Endothelial cell of umbilical vein (primary cell): ENCODE data around the gene MED15. TPM values are rescaled to one million over a fixed set of nuclear protein-coding genes. Genes with fewer than 3 reads are reported as not detected.

Source experiments
- BruUV-seq: library from RNA; stranded (reverse); fragments of 400-500 nt; replicated peaks from 2 replicates; lab custom pipeline; 2021; lab: Mats Ljungman, UMichigan
- CTCF ChIA-PET: fragments of 300-600, 350-600 bp; sonication (Branson Sonifier 250); formaldehyde crosslinking; loops from one replicate; lab custom pipeline; 2021; ENCODE audit warnings: antibody characterized with exemption, inconsistent platforms; lab: Charles Lee
- POLR2A ChIA-PET: fragments of 300-600, 350-600 bp; sonication (Branson Sonifier 250); formaldehyde crosslinking; loops from one replicate; lab custom pipeline; 2021; ENCODE audit warnings: antibody characterized with exemption, inconsistent platforms; lab: Charles Lee
- DNase-seq: peaks from one replicate; pipeline ENCODE4 v3.0.0-alpha.2; 2011; ENCODE audit warnings: low read depth, low spot score
- FAIRE-seq: peaks from 2 replicates; lab custom pipeline; 2011; peaks lifted over from hg19 to GRCh38; lab: Jason Lieb, UNC
- H2AFZ ChIP-seq: 2 replicates; pipeline ENCODE4 v1.6.0; 2012; ENCODE audit warnings: low read depth, low read length, control low read depth, inconsistent platforms
- H3K27ac ChIP-seq: 2 replicates; pipeline ENCODE4 v1.5.1; 2011; ENCODE audit warnings: low read depth, mild to moderate bottlenecking, control low read depth, low read length, moderate library complexity; ENCODE audit not compliant: insufficient read depth
- H3K27me3 ChIP-seq, 2 experiments: 2 replicates each; pipeline versions ENCODE4 v1.6.0 to v1.6.1; 2011; ENCODE audit warnings: low read length in 2 of 2, mixed read lengths in 1 of 2; ENCODE audit not compliant: control insufficient read depth in 2 of 2, insufficient read depth in 2 of 2
- H3K36me3 ChIP-seq, 2 experiments: 2 replicates in 1 of 2; 3 replicates in 1 of 2; pipeline ENCODE4 v1.5.1; 2011; ENCODE audit warnings: low read length in 2 of 2, mild to moderate bottlenecking in 1 of 2, moderate library complexity in 1 of 2; ENCODE audit not compliant: control insufficient read depth in 2 of 2, insufficient read depth in 2 of 2; ENCODE audit errors: extremely low read depth in 1 of 2
- H3K4me1 ChIP-seq: 3 replicates; pipeline ENCODE4 v1.5.1; 2011; ENCODE audit warnings: mild to moderate bottlenecking, low read length; ENCODE audit not compliant: control insufficient read depth, insufficient read depth; ENCODE audit errors: extremely low read depth
- H3K4me2 ChIP-seq: 2 replicates; pipeline ENCODE4 v1.6.1; 2011; ENCODE audit warnings: low read length, control low read depth, mixed read lengths; ENCODE audit not compliant: insufficient read depth
- H3K4me3 ChIP-seq, 3 experiments: fragments of 200-600 bp in 1 of 3; sonication (generic), shearing (Covaris generic) in 1 of 3; replicated peaks in 1 of 3; 2 replicates each; pipeline ENCODE4 v1.5.1; 2011 to 2016; ENCODE audit warnings: control low read depth in 3 of 3, low read length in 3 of 3, mild to moderate bottlenecking in 2 of 3, inconsistent platforms in 1 of 3, low read depth in 1 of 3, moderate library complexity in 1 of 3; ENCODE audit not compliant: insufficient read depth in 1 of 3
- H3K79me2 ChIP-seq: 2 replicates; pipeline ENCODE4 v1.6.0; 2012; ENCODE audit warnings: low read length, inconsistent platforms; ENCODE audit not compliant: control insufficient read depth, insufficient read depth
- H3K9ac ChIP-seq: replicated peaks from 2 replicates; pipeline ENCODE3; 2011; ENCODE audit warnings: low read length, control low read depth; ENCODE audit not compliant: insufficient read depth; ENCODE audit errors: extremely low read depth
- H3K9me1 ChIP-seq: replicated peaks from 3 replicates; pipeline ENCODE4 v1.6.0; 2011; ENCODE audit warnings: mild to moderate bottlenecking, low read length; ENCODE audit not compliant: control insufficient read depth, insufficient read depth; ENCODE audit errors: extremely low read depth
- H3K9me3 ChIP-seq: replicated peaks from 2 replicates; pipeline ENCODE4 v1.5.1; 2012; ENCODE audit warnings: low read length, inconsistent platforms; ENCODE audit not compliant: control insufficient read depth, insufficient read depth
- H4K20me1 ChIP-seq: replicated peaks from 2 replicates; pipeline ENCODE3; 2011; ENCODE audit warnings: mild to moderate bottlenecking, low read length; ENCODE audit not compliant: control insufficient read depth, insufficient read depth; ENCODE audit errors: extremely low read depth
- EZH2 ChIP-seq: IDR thresholded peaks from 2 replicates; pipeline ENCODE4 v1.6.1; 2012; ENCODE audit warnings: borderline replicate concordance, low read depth, mild to moderate bottlenecking, moderate library complexity, low read length, inconsistent platforms; ENCODE audit not compliant: severe bottlenecking
- FOS ChIP-seq: IDR thresholded peaks from 2 replicates; pipeline ENCODE4 v1.6.1; 2011; ENCODE audit warnings: mild to moderate bottlenecking, low read length, moderate library complexity, borderline replicate concordance; ENCODE audit not compliant: insufficient read depth
- GATA2 ChIP-seq: IDR thresholded peaks from 2 replicates; pipeline ENCODE4 v1.7.0; 2011; ENCODE audit warnings: low read depth, mild to moderate bottlenecking, moderate library complexity, mixed read lengths, low read length; ENCODE audit not compliant: insufficient read length, insufficient read depth
- JUN ChIP-seq: IDR thresholded peaks from 2 replicates; pipeline ENCODE4 v1.6.1; 2011; ENCODE audit warnings: borderline replicate concordance, low read depth; ENCODE audit not compliant: insufficient read length, insufficient read depth
- MYC ChIP-seq: IDR thresholded peaks from one replicate; pipeline ENCODE4 v1.6.1; 2011; ENCODE audit warnings: mild to moderate bottlenecking, low read depth, low read length
- POLR2AphosphoS5 ChIP-seq: IDR thresholded peaks from 2 replicates; pipeline ENCODE4 v1.6.1; 2012; ENCODE audit warnings: low read depth, mild to moderate bottlenecking, control low read depth, low read length, moderate library complexity; ENCODE audit not compliant: insufficient read depth
- dilution Hi-C: fragments of 300-500 bp; cut with MboI; formaldehyde crosslinking; loops from one replicate; pipeline ENCODE4 v1.15.0; 2019; ENCODE audit warnings: low sequenced_read_pairs; ENCODE audit not compliant: extremely low pct_ligation_motif_present
- intact Hi-C: fragments of 100-400 bp; cut with micrococcal nuclease; formaldehyde crosslinking; loops from one replicate; pipeline ENCODE4 v1.10.0; 2022
- polyA plus RNA-seq, 4 experiments: library from polyadenylated mRNA; depleted of rRNA in 3 of 4; stranded (reverse) in 3 of 4; unstranded in 1 of 4; fragments of >200 nt; gene quantifications; 2 replicates each; pipeline versions ENCODE4 v1.2.1 to v1.2.3, GENCODE V29; 2011 to 2012; ENCODE audit warnings: missing spikeins in 1 of 4
- total RNA-seq: library from RNA; stranded (reverse); gene quantifications from 2 replicates; pipeline ENCODE4 v1.2.3, GENCODE V29; 2021
- TF ChIP-seq, protein P1 (sequence below), 2 donors: IDR thresholded peaks; 1 replicate in 1 of 2; 2 replicates in 1 of 2; pipeline ENCODE4 v1.5.1; 2011; ENCODE audit warnings: low read length in 2 of 2, mild to moderate bottlenecking in 2 of 2, moderate library complexity in 2 of 2, control low read depth in 1 of 2, inconsistent platforms in 1 of 2, low read depth in 1 of 2; ENCODE audit not compliant: insufficient read depth in 1 of 2; ENCODE audit errors: extremely low read depth in 1 of 2
- TF ChIP-seq, protein P2 (sequence below): IDR thresholded peaks from 2 replicates; pipeline ENCODE4 v1.6.1; 2011; ENCODE audit not compliant: insufficient read depth, insufficient read length

MED15 gene
- total and polyA plus RNA-seq, 2 donors (not counting 3 experiments of a cell fraction or from before 2014, with no cell fraction given), result 68.1 to 138 TPM

DNA sequence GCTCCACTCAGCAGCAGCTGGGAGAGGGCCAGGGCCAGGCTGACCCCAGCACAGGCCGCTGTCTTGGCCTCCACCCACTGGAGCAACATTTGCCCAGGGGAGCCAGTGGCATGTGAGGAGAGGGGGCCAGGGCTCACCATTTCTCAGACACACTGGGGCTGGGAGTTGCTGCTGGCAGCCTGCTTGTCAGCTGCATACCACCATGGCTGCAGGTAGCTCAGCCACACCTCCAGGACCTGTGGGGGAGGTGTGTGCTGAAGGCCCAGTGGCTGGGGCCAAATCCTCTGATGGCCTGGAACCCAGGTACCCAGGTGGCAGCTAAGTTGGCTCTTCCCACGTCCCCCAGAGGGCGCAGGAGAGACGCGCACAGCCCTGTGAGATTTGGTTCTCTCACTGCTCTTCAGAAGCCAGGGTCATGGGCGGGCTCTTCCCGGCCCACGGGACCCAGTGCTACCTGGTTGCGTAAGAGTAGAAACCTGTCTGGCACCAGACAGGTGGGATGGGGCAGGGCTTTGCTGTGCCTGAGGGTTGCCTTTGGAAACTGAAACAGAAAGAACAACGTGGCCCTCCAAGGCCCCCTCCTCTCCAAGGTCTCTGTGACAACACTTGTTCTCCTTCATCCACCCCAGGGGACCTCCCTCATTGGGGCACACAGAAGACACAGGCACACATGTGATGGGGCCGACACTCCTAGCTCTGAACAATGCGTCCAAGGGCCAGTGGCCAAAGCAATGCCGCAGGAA is 98.8 kb downstream of the MED15 start:
- intact Hi-C loops (loop anchor here (1.0 kb wide), 3 partner anchors 91 to 178 kb away; no protein-coding TSS in a partner anchor), dilution Hi-C loops (no loop called here)
- peak; percentile 49 for DNase-seq
- Histone ChIP-seq H2AFZ (no peak overlapping the region), H3K36me3 (no peaks in the 10 kb centered on the region), H3K9me3 (no peaks in the 10 kb centered on the region), H3K27ac (no peak overlapping the region), H3K4me2 (no peak overlapping the region), H3K4me3 (no peak overlapping the region), H3K27me3 (peaks cover 0 to 1% of the 10 kb centered on the region in 2 experiments), H3K9me1 (no peaks in the 10 kb centered on the region), H3K4me1 (no peaks in the 10 kb centered on the region), H3K79me2 (no peaks in the 10 kb centered on the region), H3K9ac (no peak overlapping the region), H4K20me1 (no peaks in the 10 kb centered on the region)
- ChIA-PET POLR2A (no interaction called here), CTCF (interaction anchor here (0.6 to 2.3 kb wide), 9 partner anchors 14 to 188 kb away, joined by 3 to 7 read pairs (median 3); no protein-coding TSS in a partner anchor)
- TF ChIP-seq, protein P1, sequence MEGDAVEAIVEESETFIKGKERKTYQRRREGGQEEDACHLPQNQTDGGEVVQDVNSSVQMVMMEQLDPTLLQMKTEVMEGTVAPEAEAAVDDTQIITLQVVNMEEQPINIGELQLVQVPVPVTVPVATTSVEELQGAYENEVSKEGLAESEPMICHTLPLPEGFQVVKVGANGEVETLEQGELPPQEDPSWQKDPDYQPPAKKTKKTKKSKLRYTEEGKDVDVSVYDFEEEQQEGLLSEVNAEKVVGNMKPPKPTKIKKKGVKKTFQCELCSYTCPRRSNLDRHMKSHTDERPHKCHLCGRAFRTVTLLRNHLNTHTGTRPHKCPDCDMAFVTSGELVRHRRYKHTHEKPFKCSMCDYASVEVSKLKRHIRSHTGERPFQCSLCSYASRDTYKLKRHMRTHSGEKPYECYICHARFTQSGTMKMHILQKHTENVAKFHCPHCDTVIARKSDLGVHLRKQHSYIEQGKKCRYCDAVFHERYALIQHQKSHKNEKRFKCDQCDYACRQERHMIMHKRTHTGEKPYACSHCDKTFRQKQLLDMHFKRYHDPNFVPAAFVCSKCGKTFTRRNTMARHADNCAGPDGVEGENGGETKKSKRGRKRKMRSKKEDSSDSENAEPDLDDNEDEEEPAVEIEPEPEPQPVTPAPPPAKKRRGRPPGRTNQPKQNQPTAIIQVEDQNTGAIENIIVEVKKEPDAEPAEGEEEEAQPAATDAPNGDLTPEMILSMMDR (IDR thresholded peaks at IDR 0.05; ENCODE audit: extremely low read depth in 1 of 2, insufficient read depth in 1 of 2, low read depth in 1 of 2, low read length in 2 of 2), result peak; percentile 65 to 89
- TF ChIP-seq JUN, result no peak
- TF ChIP-seq GATA2, result no peak
- no peak for TF ChIP-seq POLR2AphosphoS5
- TF ChIP-seq MYC, result no peak
- no peak for TF ChIP-seq EZH2
- no peak for TF ChIP-seq FOS
- TF ChIP-seq, protein P2, sequence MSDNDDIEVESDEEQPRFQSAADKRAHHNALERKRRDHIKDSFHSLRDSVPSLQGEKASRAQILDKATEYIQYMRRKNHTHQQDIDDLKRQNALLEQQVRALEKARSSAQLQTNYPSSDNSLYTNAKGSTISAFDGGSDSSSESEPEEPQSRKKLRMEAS, result no peak
- no TSS peak for BruUV-seq
- FAIRE-seq, result peak; percentile 76
